HG03045 (cell line): ENCODE measurements around the gene CDH6.

Experiments
- ATAC-seq: cut with Tn5 transposase; IDR thresholded peaks from one replicate; pipeline ENCODE4 v1.9.1; 2021; ENCODE audit warnings: mild to moderate bottlenecking, moderate library complexity; ENCODE audit not compliant: unreplicated experiment

CDH6 gene

GRCh38 chr5:31244921-31245320, 51.4 kb downstream of the CDH6 start:
- ATAC-seq = no peak

DNA sequence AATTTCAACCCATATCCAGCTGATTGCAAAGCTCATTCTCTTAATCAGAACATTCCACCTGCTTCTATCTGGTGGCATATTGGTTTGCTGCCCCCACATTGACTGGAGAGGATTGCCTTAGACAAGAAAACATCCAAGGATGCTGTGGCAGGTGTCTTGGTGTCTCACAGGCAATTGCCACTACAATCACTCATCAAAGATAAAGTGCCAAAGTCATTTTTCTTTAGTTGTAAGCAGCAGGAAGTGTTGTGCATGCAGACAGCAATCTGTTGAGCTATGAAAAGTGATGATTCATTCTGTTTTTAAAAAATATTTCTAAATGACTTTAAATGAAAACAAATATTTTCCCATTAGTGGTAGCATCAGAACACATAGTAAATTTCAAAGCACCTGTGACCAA, 53.9 kb downstream of the CDH6 start:
- ATAC-seq = no peak

GRCh38 chr5:31250201-31250600, 56.7 kb downstream of the CDH6 start:
- ATAC-seq = no peak

DNA sequence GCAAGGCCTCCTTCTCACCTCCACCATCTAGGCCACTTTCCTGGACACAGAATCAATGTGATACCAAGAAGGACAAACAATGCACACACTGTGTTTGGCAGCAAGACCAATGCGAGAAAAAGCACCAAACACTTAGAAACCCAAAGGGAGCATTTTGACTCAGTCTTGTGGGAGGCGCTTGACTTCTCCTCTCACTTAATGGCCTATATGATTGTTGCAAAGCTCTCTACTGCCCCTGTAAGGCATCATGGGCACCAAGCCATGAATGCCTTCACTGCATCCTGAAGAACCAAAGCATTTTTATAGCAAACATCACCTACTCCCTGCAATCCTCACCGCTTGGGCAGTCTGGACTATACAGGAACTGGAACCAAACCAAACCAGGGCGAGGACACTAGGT, 57.5 kb downstream of the CDH6 start:
- ATAC-seq = no peak

DNA sequence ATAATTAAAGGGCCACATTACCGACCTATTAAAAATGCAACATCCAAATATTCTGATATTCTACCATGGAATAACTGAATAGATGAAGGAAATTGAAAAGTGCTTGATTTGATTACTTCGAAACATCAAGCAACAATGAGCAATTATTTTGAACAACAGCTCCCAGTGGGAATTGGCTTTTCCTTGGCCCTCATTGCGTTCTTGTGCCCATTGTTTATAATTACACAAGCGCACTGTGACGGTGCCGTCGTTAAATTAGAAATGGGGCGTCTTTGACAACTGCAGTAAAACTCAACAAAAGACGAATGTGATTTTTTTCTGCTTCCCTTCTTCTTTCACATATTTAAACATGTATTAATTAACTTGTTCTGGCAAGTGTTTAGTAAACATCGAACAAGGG, 61.6 kb downstream of the CDH6 start:
- no peak for ATAC-seq

DNA sequence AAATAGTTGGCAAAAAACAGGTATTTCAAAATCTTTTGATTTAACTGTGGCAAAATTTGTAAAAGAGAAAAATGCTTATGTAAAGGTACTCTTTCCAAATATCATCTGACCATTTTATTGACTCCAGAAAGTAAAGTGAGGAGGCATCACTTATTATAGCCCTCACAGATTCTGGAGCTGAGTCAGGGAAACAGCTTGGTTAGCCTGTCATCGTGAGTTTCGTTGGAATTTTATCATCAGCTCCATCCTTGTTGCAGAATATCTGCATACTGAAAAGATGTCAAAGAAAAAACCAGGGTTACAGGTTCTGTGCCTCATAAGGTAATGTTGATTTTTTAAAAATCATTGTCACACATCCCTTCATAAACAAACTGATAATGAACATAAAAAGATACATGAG, 74.8 kb downstream of the CDH6 start:
- ATAC-seq = no peak

- no peak for ATAC-seq
Observed at GRCh38 chr5:31268686-31269085, 75.2 kb downstream of the CDH6 start.

DNA sequence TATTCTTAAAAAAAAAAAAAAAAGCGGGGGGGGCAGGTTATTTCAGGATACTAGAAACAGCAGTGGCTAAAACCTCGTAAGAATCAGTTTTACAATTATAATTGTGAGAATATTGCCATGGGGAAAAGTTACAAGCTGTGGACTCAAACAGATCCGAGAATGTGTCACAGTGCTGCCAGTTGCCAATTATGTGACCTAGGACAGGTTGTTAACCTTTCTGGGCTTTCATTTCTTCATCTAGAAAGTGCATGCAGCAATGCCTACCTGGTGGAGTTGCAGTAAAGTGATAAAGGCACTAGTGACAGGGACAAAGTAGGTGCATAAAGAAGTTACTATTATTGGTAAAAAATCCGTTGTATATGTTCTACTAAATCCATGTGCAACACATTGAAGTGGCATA, 75.8 kb downstream of the CDH6 start:
- no peak for ATAC-seq

GRCh38 chr5:31270396-31270795, 76.9 kb downstream of the CDH6 start:
- no peak for ATAC-seq

- no peak for ATAC-seq
Observed at GRCh38 chr5:31271567-31271966, 78.1 kb downstream of the CDH6 start.

GRCh38 chr5:31273161-31273560, 79.7 kb downstream of the CDH6 start:
- no peak for ATAC-seq

DNA sequence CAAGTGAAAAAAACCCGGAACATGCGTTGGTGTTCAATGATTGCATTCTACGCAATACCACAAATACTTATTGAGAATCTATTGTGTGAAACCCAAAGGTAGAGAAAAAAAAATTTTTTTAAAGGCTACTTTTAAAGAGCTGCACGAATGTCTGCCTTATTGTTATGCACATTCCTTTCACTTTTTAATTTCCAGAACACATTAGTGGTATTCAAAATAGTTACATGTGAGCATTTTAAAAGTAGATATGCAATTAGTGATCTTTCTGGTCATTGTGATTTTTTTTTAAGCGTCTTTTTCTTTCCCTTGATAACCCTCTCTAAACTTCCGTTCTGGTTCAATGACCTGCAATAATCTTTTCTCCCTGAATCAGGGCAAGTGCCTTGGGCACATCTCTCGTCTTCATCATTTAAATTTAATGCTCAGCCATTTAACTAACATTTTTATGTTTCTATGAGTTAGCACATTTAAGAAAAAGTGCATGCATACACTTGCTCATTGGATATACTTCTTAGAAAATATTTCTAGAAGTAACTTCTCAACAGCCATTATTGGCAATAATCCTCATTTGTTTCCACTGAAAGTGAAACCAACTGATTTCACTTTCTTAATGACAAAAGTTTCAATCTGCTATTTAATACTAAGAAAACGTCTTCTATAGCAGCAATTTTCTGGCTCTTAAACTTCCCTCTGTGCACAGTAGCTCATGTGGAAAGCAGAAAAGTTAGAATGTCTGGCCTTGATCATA, 80.3 kb downstream of the CDH6 start:
- no peak for ATAC-seq

DNA sequence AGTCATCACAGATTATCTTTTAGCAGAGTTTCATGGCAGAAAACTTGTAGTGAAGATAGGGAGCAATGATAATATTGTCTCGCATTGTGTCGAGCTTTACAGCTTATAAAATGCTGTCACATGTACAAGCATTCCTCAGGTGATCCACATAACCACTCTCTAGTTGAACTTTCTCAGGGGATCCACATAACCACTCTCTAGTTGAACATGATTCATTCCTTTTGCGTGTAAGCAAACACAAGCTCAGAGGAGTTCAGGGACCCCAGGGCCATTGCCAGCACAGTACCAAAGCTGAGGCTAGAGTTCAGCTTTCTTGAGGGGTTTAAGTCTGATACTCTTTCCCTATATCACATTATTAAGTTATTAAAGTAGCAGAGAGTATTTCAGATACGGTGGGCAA, 86.7 kb downstream of the CDH6 start:
- ATAC-seq = no peak

DNA sequence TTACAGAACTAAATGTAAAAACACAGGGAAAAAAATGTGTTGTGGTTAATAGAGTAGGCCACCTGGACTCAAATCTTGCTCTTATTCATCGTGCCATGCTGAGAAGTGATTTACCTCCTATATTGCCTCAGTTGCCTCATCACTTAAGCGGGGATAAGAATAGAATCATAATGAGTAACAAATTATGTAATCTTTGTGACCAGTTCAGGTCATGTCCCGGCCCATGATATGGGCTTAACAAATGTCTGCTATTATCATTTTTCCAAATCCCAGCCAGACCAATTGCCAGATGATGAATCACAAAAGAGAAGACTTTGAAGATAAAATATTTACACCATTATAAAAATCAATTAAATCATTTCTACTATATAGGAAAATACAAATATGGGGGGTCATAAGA, 89.8 kb downstream of the CDH6 start:
- no peak for ATAC-seq

GRCh38 chr5:31285025-31285424, 91.5 kb downstream of the CDH6 start:
- no peak for ATAC-seq

- ATAC-seq = no peak
Observed at GRCh38 chr5:31287985-31288384, 94.5 kb downstream of the CDH6 start.

GRCh38 chr5:31289429-31289828, 95.9 kb downstream of the CDH6 start:
- ATAC-seq = no peak

DNA sequence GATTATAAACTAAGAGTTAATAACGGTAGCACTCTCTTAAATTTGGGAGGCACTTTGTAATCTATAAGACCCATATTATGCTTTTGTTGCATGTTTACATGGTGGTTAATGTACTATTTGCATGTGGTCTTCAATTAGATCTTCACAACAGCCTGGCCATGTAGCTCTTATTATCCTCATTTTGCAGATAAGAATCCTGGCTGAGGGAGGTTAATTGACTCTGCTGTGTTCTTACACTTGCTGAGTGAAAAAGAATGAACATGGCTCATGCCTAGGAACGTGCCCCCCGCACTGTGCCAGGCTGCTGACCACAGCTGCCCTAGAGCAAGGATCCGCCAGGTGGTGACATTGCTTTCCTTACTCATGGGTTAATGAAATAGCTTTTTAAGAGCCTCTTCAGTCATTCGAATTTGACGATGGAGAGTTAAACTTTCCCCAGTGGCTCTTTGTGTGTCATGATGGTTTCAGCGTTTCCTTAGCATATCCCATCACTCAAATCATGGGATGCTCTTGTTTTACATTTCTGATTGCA, 97.9 kb downstream of the CDH6 start:
- ATAC-seq = no peak

DNA sequence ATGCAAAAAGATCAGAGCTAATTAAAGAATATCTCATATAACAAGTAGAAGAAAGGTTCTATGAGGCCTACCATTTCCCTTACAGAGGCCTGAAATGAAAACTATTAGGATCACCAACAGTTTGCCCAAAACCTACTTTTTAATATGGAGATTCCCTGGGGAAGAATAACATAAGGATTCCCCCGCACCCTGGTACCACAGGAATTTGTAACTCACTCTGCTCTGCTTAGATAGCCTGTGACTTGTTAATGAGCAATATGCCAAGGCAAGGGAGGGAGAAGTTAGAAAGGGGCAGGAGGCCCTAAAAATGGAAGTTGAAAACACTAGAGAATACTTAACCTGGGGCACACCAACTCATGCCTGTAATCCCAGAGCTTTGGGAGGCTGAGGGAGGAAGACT, 107.0 kb downstream of the CDH6 start:
- no peak for ATAC-seq

GRCh38 chr5:31301833-31302232, 108.3 kb downstream of the CDH6 start:
- ATAC-seq = no peak

- no peak for ATAC-seq
Observed at GRCh38 chr5:31303688-31304087, 110.2 kb downstream of the CDH6 start.

DNA sequence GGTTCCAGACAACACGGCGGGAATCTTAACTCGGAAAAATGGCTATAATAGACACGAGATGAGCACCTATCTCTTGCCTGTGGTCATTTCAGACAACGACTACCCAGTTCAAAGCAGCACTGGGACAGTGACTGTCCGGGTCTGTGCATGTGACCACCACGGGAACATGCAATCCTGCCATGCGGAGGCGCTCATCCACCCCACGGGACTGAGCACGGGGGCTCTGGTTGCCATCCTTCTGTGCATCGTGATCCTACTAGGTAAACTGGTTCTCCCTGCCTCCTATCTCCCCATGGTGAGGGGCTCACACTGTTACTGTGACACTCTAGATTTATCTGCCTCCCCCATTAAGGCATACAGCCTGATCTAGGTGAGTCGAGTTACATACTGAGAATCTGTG, 124.2 kb downstream of the CDH6 start:
- no peak for ATAC-seq

GRCh38 chr5:31319335-31319734, 125.8 kb downstream of the CDH6 start:
- ATAC-seq = no peak
